ENCODE data around the gene C10orf95.

Gene C10orf95

DNA sequence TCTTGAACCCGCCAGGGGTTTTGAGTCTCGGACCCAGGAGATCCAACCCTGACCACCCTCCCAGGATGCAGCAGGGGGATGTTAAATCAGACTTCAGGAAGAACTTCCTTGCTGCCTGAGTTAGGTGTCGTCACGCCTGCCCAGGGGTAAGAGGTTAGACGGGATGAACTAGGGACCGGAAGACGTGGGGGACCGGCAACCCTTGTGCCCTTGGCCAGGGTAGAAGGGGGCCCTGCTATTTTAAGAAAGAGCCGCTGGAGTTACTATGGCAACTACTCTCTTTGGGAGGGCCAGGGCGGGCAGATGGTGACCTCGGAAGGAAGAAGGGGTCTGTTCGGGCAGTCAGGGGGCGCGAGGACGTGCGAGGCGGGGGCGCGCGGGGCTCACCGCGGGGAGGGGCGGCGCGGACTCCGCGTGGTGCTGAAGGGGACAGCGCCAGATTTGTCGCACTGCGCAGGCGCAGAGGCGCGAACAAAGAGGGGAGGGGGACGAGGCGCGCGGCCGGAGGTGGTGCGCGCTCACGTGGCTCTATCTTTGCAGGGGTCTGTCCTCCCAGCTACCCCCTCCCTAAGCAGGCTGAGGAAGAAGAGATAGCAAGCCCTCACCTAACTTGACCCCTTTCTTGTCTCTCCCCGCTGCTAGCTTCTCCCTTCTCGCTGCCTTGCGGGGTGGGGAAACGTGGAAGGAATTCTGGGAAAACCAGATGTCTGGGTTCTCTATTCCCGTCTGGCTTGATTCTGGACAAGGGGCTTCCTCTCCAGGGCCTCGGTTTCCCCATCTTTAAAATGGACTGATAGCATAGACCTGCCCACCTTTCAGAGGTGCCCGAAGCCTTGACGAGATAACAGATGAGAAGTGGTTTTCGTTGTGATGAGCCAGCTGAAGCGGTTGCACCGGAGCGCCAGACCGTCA lies 31.8 kb downstream of the C10orf95 start:
- in situ Hi-C loops (cut with MboI; ENCODE audit: low sequenced_read_pairs), result no loop called here

DNA sequence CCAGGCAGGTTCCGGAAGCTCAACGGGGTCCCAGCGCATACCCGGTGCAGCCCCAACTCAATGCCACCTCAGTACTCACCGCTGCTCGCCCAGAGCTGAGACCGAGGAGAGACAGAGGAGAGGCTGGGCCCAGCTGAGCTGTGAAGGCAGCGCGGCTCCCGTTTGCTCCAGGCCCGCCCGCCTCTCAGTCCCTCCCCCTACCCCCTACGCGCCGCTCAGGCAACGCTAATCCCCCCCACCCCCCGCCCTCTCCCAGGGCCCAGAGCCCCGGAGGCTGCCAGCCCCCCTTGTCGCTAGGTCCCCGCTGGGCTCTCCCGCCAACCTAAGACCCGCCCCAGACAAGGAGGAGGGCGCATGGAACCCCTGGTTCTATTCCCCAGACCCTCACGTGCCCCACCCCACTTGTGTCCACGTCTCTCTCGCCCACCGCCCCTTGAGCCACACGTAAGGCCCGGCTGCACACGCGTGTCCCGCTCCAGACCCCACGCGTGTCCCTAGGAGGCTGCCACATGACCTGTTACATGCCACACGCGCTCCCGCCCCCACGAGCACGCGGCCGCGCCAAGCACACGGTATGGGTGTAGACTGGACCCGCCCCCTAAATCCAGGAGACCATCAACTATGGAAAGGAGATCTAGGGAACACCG lies 32.6 kb downstream of the C10orf95 start, which contains the start of gene PSD:
TSS of gene PSD (minus strand) at position 164 of the 647 bp plus-strand sequence. CDS start 1,747 bp downstream, outside the sequence.
- in situ Hi-C loops (cut with MboI; ENCODE audit: low sequenced_read_pairs), result no loop called here

- in situ Hi-C loops (cut with MboI; ENCODE audit: low sequenced_read_pairs), result no loop called here
Observed at GRCh38 chr10:102416695-102417094, 34.6 kb downstream of the C10orf95 start.

DNA sequence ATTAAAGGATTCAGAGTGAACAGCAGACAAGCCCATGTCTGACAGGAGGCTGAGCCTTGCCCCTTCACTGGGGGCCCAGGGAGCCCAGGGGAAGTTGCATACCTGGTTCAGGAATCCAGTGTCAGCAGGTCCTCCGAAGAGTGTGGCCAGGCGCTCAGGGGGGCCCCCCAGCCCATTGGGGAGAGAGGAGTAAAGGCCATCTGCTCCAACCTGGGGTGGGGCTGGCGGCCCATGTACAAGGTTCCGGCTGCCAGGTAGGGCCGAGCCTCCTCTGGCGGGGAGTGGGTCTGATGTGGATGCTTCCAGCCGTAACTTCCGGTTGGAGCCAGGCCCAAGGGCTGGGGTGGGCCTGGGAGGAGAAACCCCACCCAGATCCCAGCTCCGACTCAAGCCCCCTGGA lies 35.1 kb downstream of the C10orf95 start:
- in situ Hi-C loops (cut with MboI; ENCODE audit: low sequenced_read_pairs), result no loop called here

DNA sequence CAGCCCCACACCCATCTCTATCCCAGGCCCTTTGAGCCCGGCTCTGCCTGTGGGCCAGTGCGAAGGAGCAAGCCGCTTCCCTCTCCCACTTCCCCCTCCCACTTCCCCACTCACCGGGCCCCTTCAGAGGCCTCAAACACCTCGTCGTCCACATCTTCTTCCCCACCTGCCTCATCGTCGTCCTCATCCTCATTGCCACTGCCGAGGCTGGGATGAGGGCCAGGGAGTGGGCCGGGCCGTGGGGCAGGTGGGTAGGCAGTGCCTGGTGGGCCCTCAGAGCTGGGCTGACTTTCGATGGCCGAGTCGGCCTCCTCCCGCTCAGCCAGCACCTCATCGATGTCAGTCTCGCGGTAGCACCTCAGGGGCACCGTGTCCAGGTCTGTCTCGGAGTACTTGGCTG lies 36.6 kb downstream of the C10orf95 start:
- in situ Hi-C loops (cut with MboI; ENCODE audit: low sequenced_read_pairs), result no loop called here

GRCh38 chr10:102413806-102414561 lies 37.4 kb downstream of the C10orf95 start:
- in situ Hi-C loops (cut with MboI; ENCODE audit: low sequenced_read_pairs), result no loop called here

DNA sequence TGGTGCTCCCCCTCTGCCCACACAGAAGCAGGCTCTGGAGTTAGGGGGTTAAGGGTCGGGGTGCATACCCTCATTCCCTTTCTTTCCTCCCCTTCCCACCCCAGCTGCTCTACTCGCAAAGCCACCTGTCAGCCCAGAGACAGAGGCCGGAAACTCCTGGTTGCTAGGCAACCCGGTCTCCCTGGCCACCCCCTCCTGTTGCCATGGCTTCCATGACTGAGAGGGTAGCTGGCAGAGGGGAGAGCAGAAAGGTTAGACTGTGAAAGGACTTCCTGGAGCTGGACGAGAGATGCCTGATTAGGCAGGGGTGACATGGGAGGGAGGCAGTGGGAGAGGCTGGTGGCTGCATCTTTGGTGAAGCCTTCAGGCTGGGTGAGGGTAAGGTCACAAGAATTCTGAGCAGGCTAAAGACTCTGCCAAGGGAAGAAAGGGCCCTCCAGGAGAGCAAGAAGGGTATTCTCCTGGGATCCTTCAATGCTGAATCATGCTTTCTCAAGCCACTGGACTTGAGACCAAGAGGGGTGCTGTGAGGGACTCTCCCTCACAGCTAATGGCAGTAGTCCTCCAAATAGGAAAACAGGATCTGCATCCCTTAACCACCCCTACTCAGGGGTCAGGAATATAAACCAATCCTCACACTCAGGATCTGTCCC lies 38.2 kb downstream of the C10orf95 start:
- in situ Hi-C loops (cut with MboI; ENCODE audit: low sequenced_read_pairs), result no loop called here

DNA sequence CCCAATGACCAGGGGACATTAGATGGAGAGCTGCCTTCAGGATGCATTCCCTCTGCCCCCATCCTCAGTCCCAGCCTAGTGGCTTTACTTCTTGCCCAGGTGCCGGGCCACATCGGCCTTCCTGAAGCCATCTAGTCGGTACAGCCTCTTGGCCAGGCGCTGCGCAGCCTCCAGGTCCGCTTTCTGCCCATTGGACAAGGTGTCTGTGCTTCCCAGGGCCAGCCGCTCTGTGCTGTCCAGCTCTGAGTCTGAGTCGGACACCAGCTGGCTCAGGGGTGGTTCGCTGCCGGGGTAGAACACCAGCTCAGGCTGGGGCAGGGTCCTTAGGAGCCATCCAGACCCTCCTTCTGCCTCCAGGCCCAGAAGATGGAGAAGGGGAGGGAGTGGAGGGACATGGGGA lies 39.0 kb downstream of the C10orf95 start:
- in situ Hi-C loops (cut with MboI; ENCODE audit: low sequenced_read_pairs), result no loop called here

GRCh38 chr10:102411341-102412255 lies 39.7 kb downstream of the C10orf95 start:
- in situ Hi-C loops (cut with MboI; ENCODE audit: low sequenced_read_pairs), result no loop called here

DNA sequence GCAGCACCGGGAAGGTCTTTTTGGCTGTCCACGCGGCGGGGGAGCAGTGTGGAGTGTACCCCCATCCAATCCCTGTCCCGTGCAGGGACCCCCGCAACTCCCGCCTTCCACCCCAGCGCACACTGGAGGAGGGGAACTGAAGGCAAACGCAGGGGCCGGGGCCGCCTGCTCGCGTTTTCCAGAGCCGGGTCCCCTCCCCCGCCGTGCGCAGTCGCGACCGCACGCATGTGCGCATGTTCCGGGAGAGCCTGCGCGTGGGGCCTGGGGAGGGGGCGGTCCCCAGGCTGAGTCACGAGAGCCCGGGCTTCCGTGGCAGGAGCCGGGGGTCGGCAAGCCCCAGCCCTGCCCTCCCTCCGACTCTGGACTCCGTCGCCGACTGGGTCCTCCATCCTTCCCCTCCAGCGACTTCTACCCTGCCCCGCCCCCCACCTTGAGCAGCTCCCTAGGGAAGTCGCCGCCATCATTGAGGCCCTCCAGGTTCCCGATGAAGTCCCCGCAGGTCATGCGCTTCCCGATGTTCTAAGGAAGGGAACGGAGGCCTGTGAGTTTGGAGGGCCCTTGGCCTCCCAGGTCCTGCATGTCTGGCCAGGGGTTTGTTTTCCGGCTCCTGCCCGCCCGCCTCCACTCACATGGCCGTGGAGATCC lies 40.8 kb downstream of the C10orf95 start:
- in situ Hi-C loops (cut with MboI; ENCODE audit: low sequenced_read_pairs), result no loop called here

GRCh38 chr10:102409604-102410428 lies 41.5 kb downstream of the C10orf95 start:
- in situ Hi-C loops (cut with MboI; ENCODE audit: low sequenced_read_pairs), result no loop called here

GRCh38 chr10:102408728-102409603 lies 42.4 kb downstream of the C10orf95 start:
- in situ Hi-C loops (cut with MboI; ENCODE audit: low sequenced_read_pairs), result no loop called here

DNA sequence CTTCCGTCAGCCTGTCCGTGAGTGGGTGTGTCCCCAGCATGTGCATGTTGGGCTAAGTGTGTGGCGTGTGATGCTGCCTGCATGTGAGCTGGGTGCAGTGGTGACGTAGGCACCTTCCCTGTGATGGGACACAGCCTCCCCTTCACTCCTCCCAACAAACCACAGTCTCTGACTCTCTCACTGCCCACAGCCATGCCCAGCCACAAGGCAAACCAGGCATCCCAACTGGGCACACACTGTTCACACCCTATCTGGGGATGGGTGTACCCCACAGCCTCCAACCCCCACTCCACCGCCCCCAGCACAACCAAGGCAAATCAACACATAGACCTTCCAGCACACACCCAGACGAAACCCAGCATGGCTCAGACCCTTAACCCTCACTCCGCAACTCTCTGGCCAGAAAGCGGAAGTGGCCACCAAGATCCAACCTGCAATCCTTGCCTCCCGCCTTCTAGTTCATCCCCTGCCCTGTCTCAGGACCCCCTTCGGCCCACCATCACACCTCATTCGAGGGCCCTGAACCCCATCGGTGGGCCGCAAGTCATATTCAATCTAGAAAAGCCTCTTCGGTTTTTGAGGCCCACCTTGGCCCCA lies 43.1 kb downstream of the C10orf95 start:
- in situ Hi-C loops (cut with MboI; ENCODE audit: low sequenced_read_pairs), result no loop called here

GRCh38 chr10:102407425-102408130 lies 43.8 kb downstream of the C10orf95 start:
- in situ Hi-C loops (cut with MboI; ENCODE audit: low sequenced_read_pairs), result no loop called here

DNA sequence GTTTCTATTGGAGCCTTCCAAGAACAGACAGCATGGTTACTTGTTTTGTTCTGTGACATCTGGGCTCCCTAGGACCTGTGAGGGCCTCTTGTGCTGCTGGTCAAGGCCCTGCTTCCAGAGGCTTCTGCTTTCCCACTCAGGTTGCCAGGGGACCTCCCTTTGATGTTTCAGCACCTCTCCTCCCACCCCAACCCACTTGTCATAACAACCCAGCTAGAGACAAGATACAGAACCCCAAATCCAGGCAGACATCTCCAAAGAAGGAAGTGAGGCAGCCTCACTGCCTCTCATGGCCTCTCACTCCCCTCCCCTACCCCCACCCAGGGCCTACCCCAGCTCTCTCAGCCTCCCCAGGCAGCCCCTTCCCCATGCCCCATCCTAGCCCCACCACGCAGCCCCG lies 44.5 kb downstream of the C10orf95 start:
- in situ Hi-C loops (cut with MboI; ENCODE audit: low sequenced_read_pairs), result no loop called here

- in situ Hi-C loops (cut with MboI; ENCODE audit: low sequenced_read_pairs), result no loop called here
Observed at GRCh38 chr10:102405632-102406031, 45.7 kb downstream of the C10orf95 start.
